RWPE2 (cell line): ENCODE data around the gene PCCA.
A peak's percentile ranks its signal among the peaks of the same experiment; 100 is the strongest.
"Not testable (repeated sequence)": the region's sequence is repeated elsewhere in the genome, so short reads cannot be mapped to it uniquely, and the experiment has no call there.

Source experiments
- ATAC-seq: fragments of 200-7000 bp; cut with Tn5 transposase; 3 replicates; pipeline ENCODE4 v1.9.1; 2021; ENCODE audit warnings: low read depth
- DNase-seq: peaks from one replicate; pipeline ENCODE4 v3.0.0-alpha.2; 2020; ENCODE audit warnings: low spot score
- H3K27ac ChIP-seq: fragments of 450-650 bp; 2 replicates; pipeline ENCODE4 v1.5.1; 2017; ENCODE audit warnings: mild to moderate bottlenecking; ENCODE audit not compliant: poor library complexity, severe bottlenecking
- H3K27me3 ChIP-seq: fragments of 250-450 bp; sonication (Bioruptor Pico); 2 replicates; pipeline ENCODE4 v1.5.1; 2021; ENCODE audit warnings: mild to moderate bottlenecking, moderate library complexity; ENCODE audit not compliant: insufficient read depth, poor library complexity, severe bottlenecking
- H3K36me3 ChIP-seq: fragments of 250-450 bp; sonication (Bioruptor Pico); 2 replicates; pipeline ENCODE4 v1.5.1; 2020; ENCODE audit warnings: low read depth, mild to moderate bottlenecking, moderate library complexity
- H3K4me1 ChIP-seq: fragments of 250-450 bp; sonication (Bioruptor Pico); 2 replicates; pipeline ENCODE4 v1.5.1; 2021; ENCODE audit warnings: mild to moderate bottlenecking, moderate library complexity; ENCODE audit not compliant: insufficient read depth, poor library complexity, severe bottlenecking
- H3K4me3 ChIP-seq: fragments of 250-450 bp; sonication (Bioruptor Pico); 2 replicates; pipeline ENCODE4 v1.5.1; 2021; ENCODE audit warnings: mild to moderate bottlenecking, moderate library complexity; ENCODE audit not compliant: severe bottlenecking
- H3K9me3 ChIP-seq: fragments of 250-450 bp; sonication (Bioruptor Pico); 2 replicates; pipeline ENCODE4 v1.5.1; 2021; ENCODE audit warnings: mild to moderate bottlenecking, moderate library complexity; ENCODE audit not compliant: severe bottlenecking
- TF ChIP-seq, protein P1 (sequence below): fragments of 450-650 bp; IDR thresholded peaks from one replicate; pipeline ENCODE4 v1.5.1; 2017; ENCODE audit warnings: mild to moderate bottlenecking, moderate library complexity; ENCODE audit not compliant: poor library complexity, severe bottlenecking

Gene PCCA

DNA sequence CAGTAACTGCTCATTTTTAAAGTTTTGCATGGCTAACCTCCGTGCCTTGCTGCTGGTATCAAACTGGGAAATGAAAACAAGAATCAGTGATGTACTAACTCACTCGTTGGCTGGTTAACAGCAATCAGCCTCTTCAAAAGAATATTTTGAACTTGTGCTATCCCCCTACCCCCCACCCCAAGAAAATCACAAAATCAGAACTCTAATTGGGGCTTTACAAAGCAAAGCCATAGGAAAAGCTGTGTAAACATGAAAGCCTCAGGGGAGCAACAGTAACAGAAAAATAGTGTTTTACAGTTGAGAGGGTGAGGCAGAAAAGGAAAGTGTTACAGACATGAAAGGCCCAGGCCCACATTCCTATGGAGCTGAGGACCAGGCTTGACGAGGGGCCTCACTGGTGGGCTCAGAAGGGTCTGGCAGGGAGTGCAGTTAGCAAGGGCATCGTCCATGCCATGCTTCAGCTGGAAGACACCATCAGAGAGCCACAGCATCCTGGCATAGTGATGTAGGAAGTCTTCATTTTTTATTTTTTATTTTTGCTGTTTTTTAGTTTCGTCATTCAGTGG lies 217.6 kb downstream of the PCCA start:
- H3K4me3 ChIP-seq, result no peak overlapping the region
- TF ChIP-seq, protein P1, sequence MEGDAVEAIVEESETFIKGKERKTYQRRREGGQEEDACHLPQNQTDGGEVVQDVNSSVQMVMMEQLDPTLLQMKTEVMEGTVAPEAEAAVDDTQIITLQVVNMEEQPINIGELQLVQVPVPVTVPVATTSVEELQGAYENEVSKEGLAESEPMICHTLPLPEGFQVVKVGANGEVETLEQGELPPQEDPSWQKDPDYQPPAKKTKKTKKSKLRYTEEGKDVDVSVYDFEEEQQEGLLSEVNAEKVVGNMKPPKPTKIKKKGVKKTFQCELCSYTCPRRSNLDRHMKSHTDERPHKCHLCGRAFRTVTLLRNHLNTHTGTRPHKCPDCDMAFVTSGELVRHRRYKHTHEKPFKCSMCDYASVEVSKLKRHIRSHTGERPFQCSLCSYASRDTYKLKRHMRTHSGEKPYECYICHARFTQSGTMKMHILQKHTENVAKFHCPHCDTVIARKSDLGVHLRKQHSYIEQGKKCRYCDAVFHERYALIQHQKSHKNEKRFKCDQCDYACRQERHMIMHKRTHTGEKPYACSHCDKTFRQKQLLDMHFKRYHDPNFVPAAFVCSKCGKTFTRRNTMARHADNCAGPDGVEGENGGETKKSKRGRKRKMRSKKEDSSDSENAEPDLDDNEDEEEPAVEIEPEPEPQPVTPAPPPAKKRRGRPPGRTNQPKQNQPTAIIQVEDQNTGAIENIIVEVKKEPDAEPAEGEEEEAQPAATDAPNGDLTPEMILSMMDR, result no peak
- no peak for ATAC-seq
- no peaks in the 10 kb centered on the region for H3K9me3 ChIP-seq
- no peak for DNase-seq
- H3K4me1 ChIP-seq, result no peaks in the 10 kb centered on the region
- no peaks in the 10 kb centered on the region for H3K27me3 ChIP-seq
- H3K36me3 ChIP-seq, result no peaks in the 10 kb centered on the region; the same call in 1 of the 2 replicates
- H3K27ac ChIP-seq, result no peak overlapping the region

DNA sequence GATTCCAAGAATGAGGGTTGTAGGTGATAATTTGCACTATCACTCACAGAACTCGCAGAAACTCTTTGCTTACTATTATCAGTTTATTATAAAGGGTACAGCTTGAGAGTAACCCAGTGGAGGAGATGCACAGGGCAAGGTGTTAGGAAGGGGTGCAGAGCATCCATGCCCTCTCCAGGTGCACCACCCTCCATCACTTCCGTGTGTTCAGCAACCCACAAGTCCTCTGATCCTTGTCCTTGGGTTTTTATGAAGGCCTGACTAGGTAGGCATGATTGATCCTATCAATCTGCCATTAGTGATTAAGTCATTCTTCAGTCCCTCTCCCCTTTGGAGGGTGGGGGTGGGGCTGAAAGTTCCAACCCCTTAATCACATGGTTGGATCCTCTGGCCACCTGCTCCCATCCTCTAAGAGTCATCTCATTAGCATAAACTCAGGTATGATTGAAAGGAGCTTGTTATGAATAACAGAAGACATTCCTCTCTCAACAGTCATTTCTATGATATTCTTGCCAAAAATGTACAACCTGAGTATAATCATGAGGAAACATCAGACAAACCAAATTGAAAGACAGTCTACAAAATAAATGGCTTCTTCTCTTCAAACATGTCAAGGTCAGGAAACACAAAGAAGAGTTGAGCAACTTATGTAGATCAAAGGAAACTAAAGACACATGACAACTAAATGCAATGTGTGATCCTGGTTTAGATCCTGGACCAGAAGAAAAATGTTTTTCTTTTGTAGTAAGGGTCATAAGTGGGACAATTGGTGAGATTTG lies 225.4 kb downstream of the PCCA start:
- H3K36me3 ChIP-seq, result 0 out of 2 replicates have a peak, but pooled peaks cover 5% of the 10 kb centered on the region
- DNase-seq (no peak), ATAC-seq (peak; percentile 92)
- no peaks in the 10 kb centered on the region for H3K27me3 ChIP-seq
- peaks cover 10% of the 10 kb centered on the region for H3K4me1 ChIP-seq
- no peak overlapping the region for H3K27ac ChIP-seq
- TF ChIP-seq, protein P1, result no peak
- no peak overlapping the region for H3K4me3 ChIP-seq
- no peaks in the 10 kb centered on the region for H3K9me3 ChIP-seq

DNA sequence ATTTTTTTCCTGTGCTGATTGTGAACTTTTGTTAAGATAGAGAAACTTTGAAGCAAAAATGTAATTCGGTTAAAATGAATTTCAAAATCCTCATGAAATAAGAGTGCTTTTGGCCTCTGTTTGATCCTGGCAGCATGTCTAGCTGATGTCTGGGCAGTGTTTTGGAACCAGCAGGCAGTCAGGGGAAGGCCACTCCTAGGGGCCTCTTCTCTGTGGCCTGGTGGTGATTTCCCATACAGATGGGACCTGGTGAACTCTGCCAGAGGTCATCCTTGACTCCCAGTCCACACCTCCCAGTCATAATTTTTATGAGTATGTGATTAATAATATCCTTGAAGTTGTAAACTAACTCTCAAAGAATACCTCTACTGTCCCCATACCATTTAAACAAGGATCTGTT lies 226.6 kb downstream of the PCCA start:
- ATAC-seq (0 out of 3 replicates have a peak, but pooled peaks have one; percentile 23), DNase-seq (no peak)
- TF ChIP-seq, protein P1, result no peak
- H3K4me3 ChIP-seq, result no peak overlapping the region
- no peaks in the 10 kb centered on the region for H3K27me3 ChIP-seq
- no peak overlapping the region for H3K27ac ChIP-seq
- peaks cover 10% of the 10 kb centered on the region for H3K4me1 ChIP-seq
- H3K36me3 ChIP-seq, result 0 out of 2 replicates have a peak, but pooled peaks cover 5% of the 10 kb centered on the region
- no peaks in the 10 kb centered on the region for H3K9me3 ChIP-seq

DNA sequence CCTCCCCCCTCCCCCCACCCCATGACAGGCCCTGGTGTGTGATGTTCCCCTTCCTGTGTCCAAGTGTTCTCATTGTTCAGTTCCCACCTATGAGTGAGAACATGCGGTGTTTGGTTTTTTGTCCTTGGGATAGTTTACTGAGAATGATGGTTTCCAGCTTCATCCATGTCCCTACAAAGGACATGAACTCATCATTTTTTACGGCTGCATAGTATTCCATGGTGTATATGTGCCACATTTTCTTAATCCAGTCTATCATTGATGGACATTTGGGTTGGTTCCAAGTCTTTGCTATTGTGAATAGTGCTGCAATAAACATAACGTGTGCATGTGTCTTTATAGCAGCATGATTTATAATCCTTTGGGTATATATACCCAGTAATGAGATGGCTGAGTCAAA lies 229.6 kb downstream of the PCCA start:
- H3K27me3 ChIP-seq, H3K27ac ChIP-seq, ATAC-seq, H3K9me3 ChIP-seq, H3K36me3 ChIP-seq, H3K4me3 ChIP-seq, DNase-seq: not testable (repeated sequence)
- H3K4me1 ChIP-seq, result peaks cover 10% of the 10 kb centered on the region

DNA sequence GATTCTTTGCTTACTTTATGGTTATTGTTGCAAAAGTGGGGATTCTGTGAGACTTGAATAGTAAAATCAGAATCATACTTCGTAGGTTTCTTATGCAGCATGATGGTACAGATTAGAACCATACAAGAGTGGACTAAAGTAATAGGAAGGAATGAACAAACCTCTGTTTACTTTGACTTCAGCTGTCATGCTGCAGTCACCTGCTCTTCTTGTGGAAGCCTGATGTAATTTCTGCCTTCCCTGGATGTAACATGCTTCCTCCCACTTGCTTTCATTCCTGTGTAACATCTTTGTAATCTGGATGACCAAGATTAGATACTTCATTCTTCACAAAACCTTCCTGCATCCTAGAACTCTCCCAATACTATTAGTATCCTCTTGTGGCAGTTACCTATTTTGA lies 235.0 kb downstream of the PCCA start:
- no peaks in the 10 kb centered on the region for H3K9me3 ChIP-seq
- H3K4me1 ChIP-seq, result no peaks in the 10 kb centered on the region
- no peak overlapping the region for H3K4me3 ChIP-seq
- no peak overlapping the region for H3K27ac ChIP-seq
- no peaks in the 10 kb centered on the region for H3K27me3 ChIP-seq
- ATAC-seq (no peak), DNase-seq (no peak)
- TF ChIP-seq, protein P1, result no peak
- H3K36me3 ChIP-seq, result no peaks in the 10 kb centered on the region
